Inflammatory macrophage (primary cell): ENCODE measurements around the gene TAS2R38.
"Not testable (repeated sequence)": the region's sequence is repeated elsewhere in the genome, so short reads cannot be mapped to it uniquely, and the experiment has no call there.

Source experiments
- DNase-seq, 2 donors: peaks; one replicate each; pipeline ENCODE4 v3.0.0-alpha.2; 2020 to 2022
- total RNA-seq, 18 experiments: gene quantifications; one replicate each; lab custom pipeline; 2026; ENCODE audit warnings: mixed read lengths in 6 of 18, inconsistent platforms in 2 of 18; lab: John Stamatoyannopoulos, UW

The TAS2R38 gene
- total RNA-seq = 0 to 0.06 (median 0) reads per million in 18 experiments

DNA sequence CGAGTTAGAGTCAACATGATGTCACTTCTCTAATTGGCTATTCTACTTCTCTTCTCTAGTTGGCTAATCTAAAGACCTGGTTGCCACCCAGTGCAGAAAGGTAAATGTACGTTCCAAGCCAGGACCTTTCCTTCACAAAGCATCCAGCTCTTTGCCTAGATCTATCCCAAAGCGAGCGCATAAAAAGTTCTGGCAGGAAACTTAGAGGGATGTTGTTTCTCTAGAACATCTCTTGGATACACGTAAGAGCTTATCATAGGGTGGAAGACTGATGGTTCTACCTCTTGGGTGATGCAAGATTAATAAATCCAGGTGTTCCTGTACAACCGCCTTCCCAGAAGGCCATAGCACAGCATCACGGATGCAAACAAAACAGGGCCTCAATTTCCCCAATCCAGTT, at the start of gene TAS2R38:
TAS2R38 (minus strand) TSS at position 101 of the 400 bp plus-strand sequence; CDS start at position 17, 84 bp downstream.
- no peak for DNase-seq

- no peak for DNase-seq
Observed at GRCh38 chr7:142018154-142018553, 44.6 kb upstream of the TAS2R38 start.

DNA sequence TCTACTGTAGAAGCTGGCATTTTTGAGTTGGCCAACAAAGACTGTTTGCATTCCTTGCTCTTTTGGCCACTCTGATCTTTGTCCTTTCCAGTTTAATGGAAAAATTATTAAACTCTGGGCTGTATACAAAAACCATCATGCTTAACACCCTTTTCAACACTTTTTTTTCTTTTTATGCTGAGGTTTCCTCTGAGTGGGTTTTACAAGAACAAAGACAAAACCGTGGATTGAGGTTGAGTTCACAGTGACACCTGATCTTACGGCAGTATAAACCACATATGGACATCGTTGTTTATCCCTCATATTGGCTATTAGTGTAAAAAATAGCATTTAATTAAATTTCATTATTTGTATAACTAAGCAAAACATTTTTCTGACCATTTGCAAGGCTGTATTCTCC, 43.9 kb upstream of the TAS2R38 start:
- no peak for DNase-seq

DNA sequence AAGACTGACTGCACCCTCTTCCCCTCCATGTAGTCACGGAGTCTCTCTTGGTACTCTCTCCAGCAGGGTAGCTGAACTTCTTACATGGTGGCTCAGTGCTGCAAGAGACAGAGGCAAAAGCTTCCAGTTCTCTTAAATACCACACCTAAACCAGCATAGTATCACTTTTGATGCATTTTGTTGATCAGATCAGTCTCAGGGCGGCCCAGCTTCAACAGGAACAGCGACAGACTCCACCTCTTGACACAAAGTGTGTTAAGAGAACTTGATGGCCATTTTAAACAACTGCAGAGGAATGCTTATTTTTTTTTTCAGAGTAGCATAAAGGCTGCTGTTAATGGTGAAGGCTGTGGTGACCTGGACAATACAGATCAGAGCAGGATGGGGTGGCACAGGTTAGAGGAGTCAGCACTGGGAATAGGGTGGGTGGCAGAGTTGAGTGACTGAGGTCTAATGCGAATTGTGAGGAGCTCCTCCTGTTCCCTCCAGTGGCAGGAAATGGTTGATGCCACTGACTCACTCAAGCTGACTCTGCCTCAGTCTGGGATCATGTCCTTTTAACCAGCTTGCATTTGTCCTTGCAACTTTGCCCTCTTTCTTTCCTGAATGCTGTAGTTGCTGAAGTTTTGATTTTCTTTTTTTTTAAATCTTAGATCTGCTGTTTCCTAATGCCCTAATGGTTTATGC, 39.4 kb upstream of the TAS2R38 start:
- peak; percentile 41 to 52 for DNase-seq

- DNase-seq = no peak
Observed at GRCh38 chr7:142010952-142011548, 37.5 kb upstream of the TAS2R38 start.

GRCh38 chr7:142009187-142009586, 35.6 kb upstream of the TAS2R38 start:
- DNase-seq = no peak

- no peak for DNase-seq
Observed at GRCh38 chr7:142006577-142006976, 33.0 kb upstream of the TAS2R38 start.

DNA sequence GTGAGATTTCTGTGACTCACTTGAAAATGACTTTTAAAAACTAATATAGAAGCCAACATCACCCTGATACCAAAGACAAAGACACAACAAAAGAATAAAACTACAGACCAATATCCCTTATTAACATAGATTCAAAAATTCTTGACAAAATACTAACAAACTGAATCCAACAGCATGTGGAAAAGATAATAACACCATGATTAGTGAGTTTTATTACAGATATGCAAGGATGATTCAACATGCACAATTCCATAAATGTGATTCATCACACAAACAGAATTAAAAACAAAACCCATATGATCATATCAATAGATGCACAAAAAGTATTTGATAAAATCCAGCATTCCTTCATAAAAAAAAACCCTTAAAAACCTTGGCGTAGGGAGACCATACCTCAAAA, 28.6 kb upstream of the TAS2R38 start:
- DNase-seq = no peak

DNA sequence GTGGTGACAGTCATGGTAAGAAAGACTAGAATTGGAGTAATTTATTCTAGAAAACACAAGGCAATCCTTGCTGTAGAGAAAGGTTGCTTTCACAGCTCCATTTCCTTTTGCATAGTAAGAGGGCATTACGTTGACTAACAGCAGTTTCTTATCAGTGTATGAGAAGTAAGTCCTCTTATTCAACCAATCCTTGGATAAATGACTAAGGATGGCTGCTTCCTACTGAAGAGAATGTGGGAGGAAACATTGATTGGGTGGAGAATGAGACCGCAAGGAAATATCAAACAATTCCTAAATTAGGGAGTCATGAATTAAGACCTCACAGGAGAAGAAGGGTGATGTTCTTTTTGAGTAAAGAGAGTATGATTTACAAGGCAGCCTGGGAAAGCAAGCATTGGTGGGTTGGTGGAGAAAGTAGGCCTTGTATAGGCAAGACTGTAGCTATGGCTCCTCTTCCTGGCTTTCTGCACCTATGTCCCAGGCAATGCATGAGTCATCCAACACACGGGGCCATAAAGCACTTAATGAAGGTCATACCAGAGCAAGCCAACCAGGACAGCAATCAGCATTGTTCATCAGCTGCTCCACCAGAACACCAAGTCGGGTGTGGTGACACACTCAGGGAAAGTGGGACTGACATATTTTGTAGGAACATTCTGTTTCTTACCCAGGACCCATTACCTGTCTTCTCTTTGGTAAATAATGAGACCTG, 27.7 kb upstream of the TAS2R38 start:
- no peak for DNase-seq

DNA sequence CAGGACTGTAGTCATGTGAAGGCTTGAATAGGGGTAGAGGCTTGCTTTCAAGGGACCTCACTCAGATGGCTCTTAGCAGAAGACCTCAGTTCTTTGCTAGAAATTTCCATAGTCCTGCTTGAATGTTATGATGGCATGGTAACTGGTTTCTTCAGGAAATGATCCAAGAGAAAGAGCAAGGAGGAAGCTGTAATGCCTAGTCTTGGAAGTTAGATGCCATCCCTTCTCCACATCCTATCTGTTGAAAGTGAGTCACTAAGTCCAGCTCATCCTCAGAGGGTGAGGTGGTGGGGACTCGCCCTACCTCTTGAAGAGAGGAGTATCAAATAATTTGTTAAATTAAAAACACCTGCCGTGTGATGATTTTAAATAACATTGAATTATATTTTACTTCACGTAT, 26.7 kb upstream of the TAS2R38 start:
- DNase-seq = no peak

- no peak for DNase-seq
Observed at GRCh38 chr7:141999058-141999623, 25.6 kb upstream of the TAS2R38 start.

- DNase-seq = no peak
Observed at GRCh38 chr7:141993354-141993753, 19.8 kb upstream of the TAS2R38 start.

DNA sequence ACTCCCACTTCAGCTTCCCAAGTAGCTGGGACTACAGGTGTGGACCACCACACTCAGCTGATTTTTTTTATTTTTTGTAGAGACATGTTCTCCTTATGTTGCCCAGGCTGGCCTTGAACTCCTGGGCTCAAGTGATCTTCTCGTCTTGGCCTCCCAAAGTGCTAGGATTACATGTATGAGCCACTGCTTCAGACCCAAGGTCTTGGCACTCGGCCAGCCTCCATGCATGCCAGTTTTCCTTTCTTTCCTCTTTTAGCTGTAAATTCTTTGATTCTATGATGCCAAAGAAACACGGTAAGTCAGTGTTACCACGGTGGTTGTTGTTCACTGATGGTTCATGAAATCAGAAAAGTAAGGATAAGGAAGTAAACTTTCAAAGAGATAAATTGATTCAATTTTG, 19.1 kb upstream of the TAS2R38 start:
- DNase-seq = no peak

DNA sequence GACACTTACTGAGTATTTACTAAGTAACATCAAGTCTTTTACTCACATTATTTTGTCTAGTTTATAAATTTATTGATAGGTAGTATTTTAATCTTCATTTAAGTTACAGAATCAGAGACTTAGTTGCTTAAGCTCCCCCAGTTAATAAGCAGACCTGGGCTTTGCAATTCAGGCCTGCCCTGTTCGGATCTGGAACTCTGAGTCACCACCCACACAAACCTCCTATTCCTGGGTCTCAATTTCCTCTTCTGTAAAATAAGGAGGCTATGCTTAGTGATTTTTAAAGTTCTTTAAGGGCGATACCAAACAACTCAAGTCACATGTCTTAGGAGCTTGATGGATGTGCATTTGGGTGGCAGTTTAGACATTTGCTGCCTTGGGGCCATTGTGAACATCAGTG, 18.6 kb upstream of the TAS2R38 start:
- DNase-seq = peak; percentile 82 to 84

GRCh38 chr7:141991140-141991539, 17.6 kb upstream of the TAS2R38 start:
- DNase-seq = peak; percentile 37 to 52

DNA sequence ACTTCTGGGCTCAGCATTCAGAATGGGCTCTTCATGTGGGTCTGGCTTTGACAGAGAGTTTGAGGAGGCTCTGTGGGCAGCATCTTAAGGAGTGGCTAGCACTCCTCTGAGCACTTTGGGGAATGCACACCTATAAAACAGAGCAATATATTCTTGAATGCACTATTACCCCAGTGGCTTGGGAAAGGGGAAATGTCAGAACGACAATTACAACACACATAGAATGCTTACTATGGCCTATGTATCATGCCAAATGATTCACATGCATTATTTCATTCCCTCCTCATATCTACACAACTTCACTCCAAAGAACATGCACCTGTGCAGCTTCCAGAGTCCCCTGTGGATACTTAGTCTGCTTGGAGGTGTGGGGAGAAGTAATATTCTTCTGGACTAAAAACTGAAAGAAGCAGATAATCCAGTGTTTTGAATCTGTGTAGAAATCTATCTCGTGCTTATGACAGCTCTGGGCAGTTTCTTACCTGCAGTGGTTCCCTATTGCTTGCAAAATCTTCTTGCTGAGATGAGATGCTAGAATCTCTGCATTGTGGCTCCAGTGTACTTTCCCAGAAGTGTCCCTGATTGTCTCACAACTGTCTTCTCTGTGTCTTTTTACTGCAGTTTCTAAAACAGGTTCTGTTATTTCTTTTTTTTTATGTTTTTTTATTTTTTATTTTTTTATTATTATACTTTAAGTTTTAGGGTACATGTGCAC, 16.6 kb upstream of the TAS2R38 start:
- DNase-seq = peak; percentile 46 to 58

DNA sequence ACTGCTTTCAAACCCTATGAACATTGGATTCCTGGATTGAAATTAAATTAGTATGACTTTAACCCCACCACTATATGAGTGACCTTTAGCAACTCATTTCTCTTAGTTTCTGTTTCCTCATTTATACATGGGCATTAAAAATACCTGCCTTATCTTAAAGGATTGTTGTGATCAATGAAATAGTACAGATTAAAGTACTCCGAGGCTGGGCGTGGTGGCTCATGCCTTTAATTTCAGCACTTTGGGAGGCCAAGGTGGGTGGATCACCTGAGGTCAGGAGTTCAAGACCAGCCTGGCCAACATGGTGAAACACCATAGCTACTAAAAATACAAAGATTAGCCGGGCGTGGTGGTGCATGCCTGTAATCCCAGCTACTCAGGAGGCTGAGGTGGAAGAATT, 14.2 kb upstream of the TAS2R38 start:
- not testable (repeated sequence) for DNase-seq

GRCh38 chr7:141986923-141987322, 13.3 kb upstream of the TAS2R38 start:
- no peak for DNase-seq

GRCh38 chr7:141985926-141986325, 12.4 kb upstream of the TAS2R38 start:
- DNase-seq = not testable (repeated sequence)

GRCh38 chr7:141979568-141979967, 6.0 kb upstream of the TAS2R38 start:
- DNase-seq = peak in 1 of 2 donors; percentile 41

DNA sequence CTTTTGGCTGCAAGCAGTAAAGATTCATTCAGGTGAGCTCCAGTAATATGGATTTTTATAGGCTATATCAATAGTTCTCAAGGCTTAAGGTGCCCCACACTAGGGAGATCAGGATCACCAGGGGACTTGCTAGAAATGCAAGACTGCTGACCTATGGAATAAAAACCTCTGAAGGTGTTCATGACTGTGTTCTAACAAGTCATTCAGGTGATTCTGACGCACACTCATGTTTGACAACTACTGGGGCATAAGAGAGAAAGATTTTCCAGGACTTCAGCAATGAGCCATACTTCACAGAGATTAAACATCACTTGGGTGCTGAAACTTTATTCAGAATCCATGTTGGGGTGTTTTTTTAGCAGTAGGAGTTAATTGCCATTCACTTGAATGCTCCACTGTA, 4.8 kb upstream of the TAS2R38 start:
- no peak for DNase-seq

DNA sequence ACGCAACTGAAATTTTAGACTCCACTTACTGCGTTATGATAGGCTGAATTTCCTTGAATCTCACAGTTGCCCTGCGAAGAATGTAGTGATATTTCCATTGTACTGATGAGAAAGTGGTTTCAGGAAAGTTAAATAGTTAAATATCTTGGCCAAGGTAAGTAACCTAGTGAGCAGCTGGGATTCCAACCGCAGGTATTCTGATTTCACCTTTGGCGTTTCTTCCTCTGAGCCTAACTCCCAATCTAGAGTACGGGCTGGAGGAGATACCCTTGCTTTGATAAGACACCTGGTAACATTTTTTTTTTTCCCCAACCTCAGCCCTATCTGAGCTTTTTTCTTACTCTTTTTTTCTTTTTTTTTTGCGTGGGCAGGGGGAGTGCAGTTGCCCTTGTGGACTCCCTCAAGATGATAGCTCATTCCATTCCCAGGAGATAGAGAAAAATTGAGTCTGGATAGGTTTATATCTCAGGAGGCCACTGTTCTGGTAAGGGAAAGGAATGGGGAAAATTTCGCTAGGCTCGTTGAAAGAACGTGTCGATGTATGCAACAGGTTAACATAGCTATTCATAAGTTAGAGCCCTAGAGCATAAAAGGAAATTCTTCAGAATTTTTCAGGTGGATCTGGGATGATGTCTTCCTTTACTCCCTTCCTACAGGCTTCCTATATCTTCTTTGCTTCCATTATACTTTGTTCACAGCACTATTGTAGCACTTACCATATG, 3.1 kb upstream of the TAS2R38 start:
- no peak for DNase-seq
